Midbrain (tissue), 1 donor: ENCODE measurements around the gene SLC8A1.

Experiments used
- DNase-seq: peaks from one replicate; lab custom pipeline; 2025; lab: John Stamatoyannopoulos, UW

SLC8A1 gene

GRCh38 chr2:40421631-40422297 lies 30.1 kb downstream of the SLC8A1 start:
- DNase-seq: no peak

DNA sequence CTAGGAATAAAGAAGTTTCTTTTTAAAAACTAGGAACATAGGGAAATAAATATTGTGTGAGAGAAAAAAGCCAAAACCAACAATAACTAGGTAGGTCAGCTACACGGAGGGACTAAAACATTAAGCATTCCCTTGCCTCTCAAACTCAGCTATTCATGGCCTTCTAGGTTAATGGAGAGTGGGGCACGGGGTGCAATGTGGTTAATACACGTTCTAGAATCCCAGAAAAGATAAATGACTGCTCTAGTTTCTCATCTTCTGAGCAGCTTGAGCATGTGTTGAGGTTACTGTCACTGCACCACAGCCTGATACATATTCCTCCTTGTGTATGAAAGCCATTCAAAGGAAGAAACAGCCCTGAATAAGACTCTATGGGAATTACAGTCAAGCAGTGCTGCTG lies 31.4 kb downstream of the SLC8A1 start:
- no peak for DNase-seq

DNA sequence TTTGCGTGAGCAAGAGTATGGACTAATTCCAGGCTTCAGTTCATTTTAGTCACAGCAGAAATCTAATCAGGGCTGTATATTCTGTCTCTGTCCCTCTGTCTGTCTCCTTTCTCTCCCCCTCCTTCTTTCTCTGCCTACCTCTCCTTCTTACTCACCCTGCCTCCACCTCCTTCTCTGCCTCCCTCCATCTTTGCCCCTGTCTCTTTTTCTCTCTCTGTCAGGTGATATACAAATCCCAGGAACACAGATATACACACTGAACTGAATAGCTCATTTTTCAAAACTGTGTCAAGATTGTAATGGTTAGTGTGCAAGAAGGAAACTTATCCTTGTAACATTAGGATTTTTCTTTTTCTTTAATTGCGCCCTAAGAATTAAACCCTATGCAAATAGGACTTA lies 32.5 kb downstream of the SLC8A1 start:
- DNase-seq: no peak

DNA sequence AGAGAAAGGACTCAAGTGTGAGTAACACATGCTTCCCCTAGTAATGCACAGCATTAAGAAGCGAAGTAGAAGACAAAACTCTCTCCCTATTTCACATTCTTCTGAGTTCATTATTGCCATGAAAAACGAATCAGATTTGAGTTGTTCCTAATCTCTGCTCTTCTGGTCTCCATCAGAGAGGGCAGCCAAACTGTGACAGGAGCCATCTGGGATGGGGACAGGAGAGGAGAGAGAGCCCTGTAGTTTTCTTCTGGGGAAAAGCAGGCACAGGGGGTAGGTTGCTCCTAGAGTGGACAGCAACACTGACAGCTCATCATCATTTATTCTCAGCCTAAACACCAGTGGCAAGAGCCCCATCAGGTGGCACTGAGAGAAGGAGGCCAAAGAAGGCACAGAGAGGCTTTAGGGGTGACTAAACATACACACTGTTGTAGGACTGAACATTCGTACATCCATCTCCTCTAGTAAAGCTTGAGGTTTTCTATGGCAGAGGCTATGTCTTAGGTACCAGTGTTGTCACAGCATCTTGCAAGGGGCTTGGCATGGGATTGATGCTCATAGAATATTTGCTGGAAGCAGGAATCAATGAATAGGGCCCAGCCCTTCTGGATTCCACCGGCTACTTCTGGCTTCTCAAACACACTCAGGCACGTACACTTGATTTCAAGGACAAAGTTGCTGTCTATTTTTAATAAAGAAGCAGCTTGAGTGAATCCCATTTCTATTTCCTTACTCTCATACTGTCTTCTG lies 33.1 kb downstream of the SLC8A1 start:
- no peak for DNase-seq

DNA sequence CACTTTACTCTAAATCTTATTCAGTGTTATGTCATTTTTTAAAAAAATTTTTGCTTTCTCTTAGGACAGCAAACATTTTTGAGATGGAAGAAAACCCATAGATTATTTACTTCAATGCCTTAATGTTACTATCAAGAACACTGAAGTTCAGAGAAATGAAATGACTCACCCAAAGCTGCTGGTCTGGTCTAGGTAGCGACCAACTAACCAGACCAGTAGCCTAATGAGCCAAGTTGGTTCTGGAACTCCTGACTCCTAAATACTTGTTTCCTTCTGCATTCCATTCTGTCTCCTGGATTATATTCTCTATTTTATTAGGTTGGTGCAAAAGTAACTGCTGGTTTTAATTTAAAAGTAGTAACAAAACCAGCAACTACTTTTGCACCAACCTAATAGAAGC lies 35.4 kb downstream of the SLC8A1 start:
- DNase-seq: no peak

DNA sequence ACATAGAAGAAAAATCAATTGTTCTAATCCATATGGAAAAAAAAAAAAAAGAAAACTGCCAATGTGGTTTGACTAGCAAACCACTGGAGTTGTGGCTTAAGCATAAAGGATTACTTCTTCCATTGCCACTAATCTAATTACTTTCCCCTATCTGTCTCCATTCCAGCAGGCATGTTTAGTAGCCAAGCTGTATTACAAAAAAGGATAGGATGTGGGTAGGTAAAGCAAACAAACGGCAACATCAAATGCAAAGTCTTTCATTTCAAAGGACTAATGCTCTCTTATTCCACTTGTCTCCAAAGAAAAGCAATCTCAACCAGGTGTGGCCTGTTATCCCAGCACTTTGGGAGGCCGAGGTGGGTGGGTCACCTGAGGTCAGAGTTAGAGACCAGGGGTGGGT lies 36.5 kb downstream of the SLC8A1 start:
- no peak for DNase-seq

GRCh38 chr2:40412456-40412855 lies 39.4 kb downstream of the SLC8A1 start:
- DNase-seq: no peak

GRCh38 chr2:40410695-40411094 lies 41.2 kb downstream of the SLC8A1 start:
- no peak for DNase-seq

DNA sequence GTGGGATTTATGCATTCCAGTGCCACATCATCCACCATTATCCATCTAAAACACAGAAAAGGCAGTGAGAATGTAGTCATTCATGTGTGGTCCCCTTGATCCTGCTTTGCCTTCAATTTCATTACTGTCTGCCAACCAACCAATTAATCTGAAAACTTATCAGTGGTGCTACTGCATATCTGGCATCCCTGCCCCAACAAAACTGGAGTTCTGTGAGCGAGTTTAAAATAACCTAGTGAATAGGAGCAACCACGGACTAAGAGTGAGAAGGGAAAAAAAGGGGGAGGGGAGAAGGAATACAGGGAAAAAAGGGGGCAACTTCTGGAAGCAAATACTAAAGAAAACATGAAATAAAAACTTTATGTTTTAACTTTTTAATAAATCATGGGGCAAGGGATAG lies 42.2 kb downstream of the SLC8A1 start:
- no peak for DNase-seq

GRCh38 chr2:40406485-40407289 lies 45.2 kb downstream of the SLC8A1 start:
- DNase-seq: no peak

- no peak for DNase-seq
Measured at GRCh38 chr2:40405465-40405864, 46.4 kb downstream of the SLC8A1 start.

DNA sequence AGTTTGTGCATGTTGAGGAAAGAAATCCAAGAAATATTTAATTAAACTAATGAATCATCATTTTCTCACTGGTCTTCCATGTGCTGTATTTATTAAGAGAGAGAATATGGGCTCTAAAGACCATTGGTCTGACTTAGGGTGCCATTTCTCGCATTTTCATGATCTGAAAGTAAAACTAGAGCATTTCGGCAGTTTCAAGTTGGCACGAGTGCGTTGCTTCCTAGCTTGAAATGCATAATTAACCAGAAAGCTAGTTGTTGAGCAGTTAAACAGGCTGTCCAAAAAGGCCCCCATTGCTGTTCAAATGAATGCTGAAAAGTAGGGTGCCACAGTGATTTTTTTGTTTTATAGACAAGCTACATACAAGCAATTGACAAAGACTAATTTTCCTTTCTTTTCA lies 47.4 kb downstream of the SLC8A1 start:
- DNase-seq: no peak

DNA sequence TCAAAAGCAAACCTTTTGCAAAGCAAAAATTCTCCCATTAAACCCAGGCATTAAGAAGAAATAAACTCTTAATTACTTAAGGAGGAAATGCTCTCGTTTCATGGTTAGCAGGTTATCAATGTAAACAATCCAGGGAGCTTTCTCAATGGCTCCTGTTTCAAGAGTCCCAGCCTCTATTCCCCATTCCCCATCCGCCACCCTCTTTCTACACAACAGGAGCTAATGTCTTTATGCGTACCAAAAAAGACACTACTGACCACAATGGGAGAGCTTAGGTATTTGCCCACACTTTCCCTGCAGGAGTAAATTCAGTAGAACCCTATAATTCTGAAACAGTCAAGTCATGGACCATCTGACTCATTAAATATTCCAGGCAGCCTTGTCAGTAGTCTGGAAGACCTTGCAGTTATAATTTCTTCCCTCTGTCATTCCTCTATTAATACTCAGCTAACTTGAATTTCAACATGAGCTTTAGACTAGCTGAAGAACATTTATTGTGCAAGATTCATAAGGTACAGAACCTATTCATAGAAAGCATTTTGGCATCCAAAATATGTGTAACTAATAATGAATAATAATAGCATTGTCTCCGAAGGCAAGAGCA lies 48.6 kb downstream of the SLC8A1 start:
- DNase-seq: no peak

- DNase-seq: no peak
Measured at GRCh38 chr2:40401896-40402295, 50.0 kb downstream of the SLC8A1 start.

DNA sequence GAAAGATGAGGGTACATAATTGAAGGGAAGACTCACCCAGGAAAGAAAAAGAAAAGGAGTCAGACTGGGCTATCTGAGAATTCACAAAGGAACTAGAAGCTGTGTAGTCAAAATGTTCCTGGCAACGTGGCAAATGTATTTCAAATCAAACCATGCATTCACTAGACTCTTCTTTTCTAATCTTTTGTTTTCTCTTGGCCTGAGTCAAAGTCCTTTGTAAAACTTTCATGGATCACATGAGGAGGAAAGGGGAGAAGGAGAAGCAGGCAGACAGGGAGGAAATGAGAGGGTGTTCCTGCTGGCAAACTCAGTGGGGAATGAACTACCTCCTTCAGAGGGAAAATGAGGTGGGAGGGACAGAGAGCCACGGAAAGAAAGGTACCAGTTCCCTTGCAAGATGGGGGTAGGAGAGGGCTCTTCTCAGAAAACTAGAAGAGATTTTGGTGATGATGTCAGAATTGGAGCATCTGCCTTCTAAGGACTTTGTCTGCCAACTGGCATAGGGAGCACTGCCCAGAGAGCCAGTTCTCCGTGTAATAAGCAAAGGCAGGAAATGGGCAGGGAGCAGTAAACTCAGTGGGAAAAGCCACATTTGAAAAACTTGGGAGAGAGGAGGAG lies 51.4 kb downstream of the SLC8A1 start:
- DNase-seq: no peak

- no peak for DNase-seq
Measured at GRCh38 chr2:40397765-40398164, 54.1 kb downstream of the SLC8A1 start.

- DNase-seq: no peak
Measured at GRCh38 chr2:40396124-40396523, 55.8 kb downstream of the SLC8A1 start.

DNA sequence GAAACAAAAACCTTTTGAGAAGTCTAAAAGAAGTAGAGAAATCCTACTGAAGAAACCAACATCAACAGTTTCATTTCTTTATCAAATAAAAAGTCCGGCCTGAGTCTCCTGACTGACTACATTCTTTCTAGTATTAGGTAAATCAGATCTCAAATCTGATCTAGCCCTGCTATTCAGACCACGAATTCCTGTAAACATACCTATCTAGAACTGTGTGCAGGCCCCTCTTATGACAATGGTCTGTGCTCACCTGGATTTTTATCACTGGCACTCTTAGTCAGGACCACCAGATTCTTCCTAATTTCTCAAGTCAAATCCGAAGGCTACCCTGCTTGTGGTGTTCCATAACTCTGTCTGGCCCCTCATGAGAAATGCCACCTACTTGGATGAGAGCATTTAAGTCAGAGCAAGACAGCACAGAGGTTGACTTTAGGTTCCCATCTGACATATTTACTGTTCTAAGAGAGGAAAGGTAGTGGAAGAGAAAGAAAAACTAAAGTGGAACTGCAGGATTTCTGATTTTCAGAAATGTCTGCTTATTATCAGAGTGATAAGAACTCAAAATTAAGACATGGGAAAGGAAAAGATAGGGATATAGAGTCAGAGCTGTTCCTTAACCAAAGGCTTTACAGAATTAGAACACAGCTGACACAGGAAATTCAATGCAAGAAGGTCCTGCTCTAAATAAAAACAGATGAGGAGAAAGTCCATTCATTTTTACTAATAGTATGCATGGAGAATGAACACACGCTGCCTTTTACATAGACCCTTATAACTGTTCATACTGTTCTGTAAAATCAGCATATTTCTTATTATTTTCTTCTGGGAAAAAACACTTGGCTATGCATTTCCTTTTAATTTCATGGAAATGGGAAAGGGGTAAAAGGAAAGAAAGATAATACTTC lies 56.5 kb downstream of the SLC8A1 start:
- DNase-seq: no peak

- no peak for DNase-seq
Measured at GRCh38 chr2:40394597-40394996, 57.3 kb downstream of the SLC8A1 start.

- DNase-seq: no peak
Measured at GRCh38 chr2:40394031-40394430, 57.9 kb downstream of the SLC8A1 start.

DNA sequence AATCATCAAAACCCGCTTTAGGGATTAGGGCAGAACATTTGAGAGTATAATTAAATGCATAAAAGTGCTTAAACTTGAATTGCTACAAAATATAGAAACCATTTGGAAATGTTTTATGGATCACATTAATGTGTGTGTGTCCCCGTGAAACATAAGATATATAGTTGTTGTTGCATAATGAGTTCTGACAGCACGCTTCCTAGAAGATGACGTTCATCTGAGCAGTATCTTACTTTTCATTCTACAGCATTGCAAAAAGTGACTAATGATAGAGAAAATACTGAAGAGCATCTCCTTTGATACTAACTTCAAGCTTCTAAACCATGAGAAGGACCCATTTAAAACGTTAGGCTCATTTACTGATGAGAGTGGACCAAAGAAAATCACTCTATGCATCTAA lies 63.7 kb downstream of the SLC8A1 start:
- DNase-seq: no peak
